DMS53 (cell line): Measurements from ENCODE around the gene CNPY4.
"Not testable (repeated sequence)": the region's sequence is repeated elsewhere in the genome, so short reads cannot be mapped to it uniquely, and the experiment has no call there.

Experiments
- DNase-seq: peaks from one replicate; lab custom pipeline; 2025; lab: John Stamatoyannopoulos, UW

The CNPY4 gene

DNA sequence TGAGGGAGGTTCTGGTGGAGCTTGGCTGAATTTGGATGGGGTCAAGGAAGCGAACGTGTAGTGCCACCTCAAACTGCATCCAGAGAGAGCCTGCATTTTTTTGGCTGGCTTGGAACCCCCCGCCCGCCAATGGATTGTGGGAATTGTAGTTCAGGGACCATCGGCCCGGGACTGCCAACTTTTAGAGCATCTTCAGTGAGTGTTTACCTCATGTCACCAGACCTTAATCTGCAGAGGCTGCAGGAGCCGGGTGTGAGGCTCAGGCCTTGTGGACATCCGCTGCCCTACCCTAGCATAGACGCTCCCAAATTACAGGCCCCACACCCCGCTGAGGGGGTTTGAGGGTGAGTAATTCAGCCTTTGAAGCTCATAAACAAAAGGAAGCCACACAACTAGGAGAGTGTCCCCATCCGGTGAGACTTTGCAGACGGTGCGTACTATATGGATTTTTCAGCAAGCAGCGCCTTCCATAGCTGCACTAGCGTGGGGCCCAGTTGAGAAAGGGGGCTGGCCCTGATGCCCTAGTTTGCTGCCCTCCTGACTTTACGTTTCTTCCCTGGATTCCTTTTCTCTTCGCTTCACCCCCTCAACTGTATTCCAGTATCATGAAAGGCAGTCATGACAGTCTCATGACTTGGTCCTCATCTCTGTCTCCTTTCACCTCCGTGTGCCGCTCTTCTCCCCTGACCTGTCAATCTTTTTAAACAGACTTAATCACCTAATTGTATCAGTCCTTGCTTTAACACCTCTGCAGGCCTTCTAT lies 717 bp downstream of the CNPY4 start:
- DNase-seq = peak; percentile 79

DNA sequence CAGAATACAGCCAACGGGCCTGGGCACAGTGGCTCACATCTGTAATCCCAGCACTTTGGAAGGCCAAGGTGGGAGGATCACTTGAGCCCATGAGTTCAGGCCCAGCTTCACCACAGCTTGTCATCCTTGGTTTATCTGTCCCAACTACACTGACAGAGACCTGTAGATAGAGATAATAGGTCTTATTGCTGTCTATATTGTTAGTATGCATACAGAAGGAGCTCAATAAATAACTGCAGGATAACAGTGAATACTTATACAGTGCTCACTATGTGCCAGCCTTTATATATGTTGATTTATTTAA lies 1.3 kb downstream of the CNPY4 start:
- DNase-seq = no peak

DNA sequence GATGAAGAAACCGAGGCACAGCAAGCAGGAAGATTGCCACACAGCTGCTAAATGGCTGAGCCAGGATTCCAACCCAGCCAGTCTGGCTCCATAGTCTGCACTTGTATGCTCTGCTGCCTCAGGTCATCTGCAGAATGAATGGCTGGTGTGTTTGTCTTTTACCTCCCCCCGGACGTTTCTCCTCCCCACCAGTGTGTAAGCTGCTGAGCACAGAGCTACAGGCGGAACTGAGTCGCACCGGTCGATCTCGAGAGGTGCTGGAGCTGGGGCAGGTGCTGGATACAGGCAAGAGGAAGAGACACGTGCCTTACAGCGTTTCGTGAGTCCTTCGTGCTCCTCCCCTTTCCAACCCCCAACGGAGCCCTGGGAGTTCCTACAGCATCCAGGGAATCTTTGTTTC lies 2.6 kb downstream of the CNPY4 start:
- DNase-seq = peak; percentile 100

DNA sequence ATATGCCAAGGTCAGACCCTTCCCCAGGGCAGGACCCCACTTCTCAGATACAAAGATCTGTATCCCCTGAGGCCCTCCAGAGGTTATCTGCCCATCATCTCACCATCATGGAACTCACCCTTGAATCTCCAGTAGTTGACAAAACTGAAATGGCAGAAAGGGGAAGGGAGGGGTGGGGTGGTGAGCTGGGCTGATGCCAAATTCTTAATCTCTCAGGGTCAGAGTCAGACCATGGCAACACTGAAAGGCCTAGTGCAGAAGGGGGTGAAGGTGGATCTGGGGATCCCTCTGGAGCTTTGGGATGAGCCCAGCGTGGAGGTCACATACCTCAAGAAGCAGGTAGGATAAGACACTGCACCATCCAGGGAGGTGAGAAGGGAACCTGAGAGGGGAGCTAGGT lies 3.1 kb downstream of the CNPY4 start:
- no peak for DNase-seq

DNA sequence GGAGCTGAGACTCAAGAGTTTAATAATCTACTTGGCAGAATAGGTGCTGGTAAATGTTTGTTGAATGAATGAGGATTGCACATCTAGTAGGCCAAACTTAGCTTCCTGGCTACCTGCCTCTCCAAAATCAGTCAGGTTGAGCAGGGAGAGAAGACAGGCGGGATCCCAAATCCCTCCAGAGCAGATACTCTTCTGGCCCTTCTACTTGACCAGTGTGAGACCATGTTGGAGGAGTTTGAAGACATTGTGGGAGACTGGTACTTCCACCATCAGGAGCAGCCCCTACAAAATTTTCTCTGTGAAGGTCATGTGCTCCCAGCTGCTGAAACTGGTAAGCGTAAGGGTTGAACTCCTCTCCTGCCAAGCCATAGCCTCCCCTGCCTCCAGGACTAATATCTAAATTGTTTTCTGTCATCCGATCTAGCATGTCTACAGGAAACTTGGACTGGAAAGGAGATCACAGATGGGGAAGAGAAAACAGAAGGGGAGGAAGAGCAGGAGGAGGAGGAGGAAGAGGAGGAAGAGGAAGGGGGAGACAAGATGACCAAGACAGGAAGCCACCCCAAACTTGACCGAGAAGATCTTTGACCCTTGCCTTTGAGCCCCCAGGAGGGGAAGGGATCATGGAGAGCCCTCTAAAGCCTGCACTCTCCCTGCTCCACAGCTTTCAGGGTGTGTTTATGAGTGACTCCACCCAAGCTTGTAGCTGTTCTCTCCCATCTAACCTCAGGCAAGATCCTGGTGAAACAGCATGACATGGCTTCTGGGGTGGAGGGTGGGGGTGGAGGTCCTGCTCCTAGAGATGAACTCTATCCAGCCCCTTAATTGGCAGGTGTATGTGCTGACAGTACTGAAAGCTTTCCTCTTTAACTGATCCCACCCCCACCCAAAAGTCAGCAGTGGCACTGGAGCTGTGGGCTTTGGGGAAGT lies 5.1 kb downstream of the CNPY4 start:
- DNase-seq = no peak

DNA sequence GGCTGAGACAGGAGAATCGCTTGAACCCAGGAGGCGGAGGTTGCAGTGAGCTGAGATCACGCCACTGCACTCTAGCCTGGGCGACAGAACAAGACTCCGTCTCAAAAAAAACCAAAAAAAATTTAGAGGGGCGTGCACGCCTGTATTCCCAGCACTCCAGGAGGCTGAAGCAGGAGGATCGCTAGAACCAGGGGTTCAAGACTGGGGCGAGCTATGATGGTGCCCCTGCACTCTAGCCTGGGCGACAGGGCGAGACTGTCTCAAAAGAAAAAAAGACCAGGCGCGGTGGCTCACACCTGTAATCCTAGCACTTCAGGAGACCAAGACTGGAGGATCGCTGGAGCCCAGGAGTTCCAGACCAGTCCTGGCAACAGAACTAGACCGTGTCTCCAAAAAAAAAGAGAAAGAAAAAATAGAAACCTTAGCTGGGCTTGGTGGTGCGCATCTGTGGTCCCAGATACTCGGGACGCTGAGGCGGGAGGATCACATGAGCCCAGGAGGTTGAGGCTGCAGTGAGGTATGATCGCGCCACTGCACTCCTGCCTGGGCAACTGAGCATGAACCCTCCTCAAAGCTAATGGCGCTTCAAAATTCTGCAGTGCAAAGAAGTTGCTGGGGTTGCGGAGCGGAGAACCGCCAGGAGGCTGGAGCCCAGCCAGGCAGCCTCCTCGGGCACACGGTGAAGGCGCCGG lies 7.0 kb downstream of the CNPY4 start:
- no peak for DNase-seq

DNA sequence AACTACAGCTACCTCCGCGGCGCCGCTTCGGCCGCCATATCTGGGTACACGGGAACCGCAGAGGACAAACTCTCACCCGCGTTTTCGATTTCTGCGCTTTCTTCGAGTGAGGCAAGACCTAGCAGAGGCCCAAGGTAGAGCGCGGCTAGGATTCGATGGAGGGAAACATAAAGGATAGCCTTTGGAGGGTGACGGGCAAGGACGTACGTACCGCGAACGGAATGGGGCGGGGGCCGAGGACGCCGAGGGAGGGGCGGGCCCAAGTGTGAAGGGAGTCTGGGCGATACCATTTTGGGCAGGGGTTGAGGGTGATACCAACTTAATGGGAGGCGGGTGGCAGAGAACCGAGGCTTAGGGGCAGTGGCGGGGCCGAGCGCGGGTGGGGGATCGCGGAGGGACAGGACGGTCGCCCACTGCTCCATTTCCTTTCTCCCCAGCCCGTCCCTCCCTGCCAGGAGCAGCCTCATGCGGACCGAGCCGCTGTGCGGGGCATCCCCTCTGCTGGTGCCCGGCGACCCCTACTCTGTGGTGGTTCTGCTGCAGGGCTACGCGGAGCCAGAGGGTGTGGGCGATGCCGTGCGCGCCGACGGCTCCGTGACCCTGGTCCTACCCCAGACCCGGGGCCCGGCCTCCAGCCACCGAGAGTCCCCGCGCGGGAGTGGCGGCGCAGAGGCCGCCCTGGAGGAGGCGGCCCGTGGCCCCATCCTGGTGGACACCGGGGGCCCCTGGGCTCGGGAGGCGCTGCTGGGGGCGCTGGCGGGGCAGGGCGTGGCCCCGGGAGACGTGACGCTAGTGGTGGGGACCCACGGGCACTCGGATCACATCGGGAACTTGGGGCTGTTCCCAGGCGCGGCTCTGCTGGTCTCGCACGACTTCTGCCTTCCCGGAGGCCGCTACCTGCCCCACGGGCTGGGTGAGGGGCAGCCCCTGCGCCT lies 7.8 kb downstream of the CNPY4 start, which contains the start of gene MBLAC1:
TSS of gene MBLAC1 (plus strand) at position 37 of the 935 bp plus-strand sequence. CDS start at position 466, 429 bp downstream.
- peak; percentile 98 for DNase-seq

DNA sequence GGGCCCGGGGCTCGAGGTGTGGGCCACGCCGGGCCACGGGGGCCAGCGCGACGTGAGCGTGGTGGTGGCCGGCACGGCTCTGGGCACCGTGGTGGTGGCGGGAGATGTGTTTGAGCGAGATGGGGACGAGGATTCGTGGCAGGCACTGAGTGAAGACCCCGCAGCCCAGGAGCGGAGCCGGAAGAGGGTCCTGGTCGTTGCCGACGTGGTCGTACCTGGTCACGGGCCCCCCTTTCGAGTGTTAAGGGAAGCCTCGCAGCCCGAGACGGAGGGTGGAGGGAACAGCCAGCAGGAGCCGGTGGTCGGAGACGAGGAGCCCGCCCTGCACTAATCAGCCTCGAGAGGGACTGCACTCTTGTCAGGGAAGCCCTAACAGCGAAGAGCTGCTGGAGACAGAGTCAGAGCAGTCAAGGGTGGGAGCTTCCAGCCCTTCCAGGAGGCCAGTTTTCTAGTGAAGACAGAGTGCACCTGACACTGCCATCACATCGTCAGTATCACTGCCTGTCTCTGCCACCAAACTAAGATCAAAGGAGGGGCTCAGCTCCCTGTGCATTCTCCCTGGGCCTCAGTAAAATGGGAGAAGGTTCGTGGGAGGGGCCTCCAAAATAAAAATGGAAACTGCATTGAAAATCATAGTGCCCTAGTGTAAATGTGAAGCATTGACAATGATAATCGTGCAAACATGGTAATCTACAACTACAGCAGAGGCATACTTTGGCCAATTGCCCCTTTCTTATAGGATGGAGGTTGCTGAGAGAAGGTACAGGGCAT lies 8.6 kb downstream of the CNPY4 start:
- peak; percentile 75 for DNase-seq

DNA sequence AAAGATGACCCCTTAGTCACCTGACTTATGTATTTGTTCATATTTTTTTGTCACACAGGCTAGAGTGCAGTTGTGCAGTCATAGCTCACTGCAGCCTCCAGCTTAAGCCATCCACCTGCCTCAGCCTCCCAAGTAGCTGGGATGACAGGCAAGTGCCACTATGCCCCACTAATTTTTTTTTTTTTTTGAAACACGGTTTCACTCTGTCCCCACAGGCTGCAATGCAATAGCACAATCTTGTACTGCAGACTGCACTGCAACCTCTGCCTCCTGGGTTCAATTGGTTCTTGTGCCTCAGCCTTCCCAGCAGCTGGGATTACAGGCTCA lies 9.2 kb downstream of the CNPY4 start:
- DNase-seq = no peak

DNA sequence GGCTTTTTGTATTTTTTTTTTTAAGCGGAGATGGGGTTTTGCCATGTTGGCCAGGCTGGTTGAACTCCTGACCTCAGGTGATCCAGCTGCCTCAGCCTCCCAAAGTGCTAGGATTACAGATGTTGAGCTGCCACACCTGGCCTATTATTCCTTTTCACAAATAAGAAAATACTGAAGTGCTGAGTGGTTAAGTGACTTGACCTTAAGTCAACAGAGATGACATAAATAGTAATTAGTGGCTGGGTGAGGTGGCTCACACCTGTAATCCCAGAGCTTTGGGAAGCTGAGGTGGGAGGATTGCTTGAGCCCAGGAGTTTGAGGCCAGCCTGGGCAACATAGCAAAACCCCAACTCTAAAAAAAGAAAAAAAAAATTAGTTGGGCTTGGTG lies 10.8 kb downstream of the CNPY4 start:
- peak; percentile 94 for DNase-seq

DNA sequence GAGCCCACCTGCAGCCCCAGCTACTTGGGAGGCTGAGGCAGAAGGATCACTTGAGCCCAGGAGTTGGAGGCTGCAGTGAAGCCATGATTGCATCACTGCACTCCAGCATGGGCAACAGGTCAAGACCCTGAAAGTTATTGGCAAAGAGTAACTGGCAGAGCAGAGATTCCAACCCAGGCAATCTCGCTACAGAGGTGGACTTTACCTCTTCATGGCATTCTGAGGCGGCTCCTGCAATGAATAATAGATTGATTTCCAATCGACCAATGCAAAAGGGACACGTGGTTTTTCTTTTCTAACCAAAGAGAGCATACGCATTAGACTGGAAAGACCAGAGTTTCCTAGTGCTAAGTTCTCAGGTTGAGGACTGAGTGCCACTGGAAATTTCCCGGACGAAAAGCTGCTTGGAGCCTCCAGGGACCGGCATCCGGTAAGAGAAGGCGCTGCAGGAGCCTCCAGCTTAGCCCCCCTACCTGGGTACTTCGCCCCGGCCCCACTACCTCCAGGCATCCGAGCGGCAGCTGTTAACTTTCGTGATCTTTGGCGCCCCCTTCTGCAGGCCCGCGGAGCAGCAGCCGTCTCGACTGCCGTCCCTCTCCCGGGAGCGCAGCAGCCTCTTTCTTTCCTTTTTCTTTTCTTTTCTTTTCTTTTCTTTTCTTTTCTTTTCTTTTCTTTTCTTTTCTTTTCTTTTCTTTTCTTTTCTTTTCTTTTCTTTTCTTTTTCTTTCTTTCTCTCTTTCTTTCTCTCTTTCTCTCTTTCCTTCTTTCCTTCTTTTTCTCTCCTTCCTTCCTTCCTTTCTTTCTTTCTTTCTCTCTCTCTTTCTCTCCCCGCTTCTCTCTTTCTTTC lies 11.4 kb downstream of the CNPY4 start:
- DNase-seq = peak; percentile 96

DNA sequence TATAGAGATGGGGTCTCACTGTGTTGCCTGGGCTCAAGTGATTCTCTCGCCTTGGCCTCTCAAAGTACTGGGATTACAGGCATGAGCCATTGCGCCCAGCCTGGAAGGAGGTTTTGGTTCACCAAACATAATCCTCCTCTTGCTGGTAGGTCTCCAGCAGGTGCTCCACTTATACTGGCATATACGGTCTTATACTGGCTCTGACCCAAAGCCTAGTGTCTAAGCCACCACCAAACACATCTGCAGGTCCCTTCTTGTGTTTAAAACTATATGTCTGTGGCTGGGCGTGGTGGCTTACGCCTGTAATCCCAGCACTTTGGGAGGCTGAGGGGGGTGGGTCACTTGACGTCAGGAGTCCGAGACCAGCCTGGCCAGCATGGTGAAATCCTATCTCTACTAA lies 12.7 kb downstream of the CNPY4 start:
- peak; percentile 69 for DNase-seq

DNA sequence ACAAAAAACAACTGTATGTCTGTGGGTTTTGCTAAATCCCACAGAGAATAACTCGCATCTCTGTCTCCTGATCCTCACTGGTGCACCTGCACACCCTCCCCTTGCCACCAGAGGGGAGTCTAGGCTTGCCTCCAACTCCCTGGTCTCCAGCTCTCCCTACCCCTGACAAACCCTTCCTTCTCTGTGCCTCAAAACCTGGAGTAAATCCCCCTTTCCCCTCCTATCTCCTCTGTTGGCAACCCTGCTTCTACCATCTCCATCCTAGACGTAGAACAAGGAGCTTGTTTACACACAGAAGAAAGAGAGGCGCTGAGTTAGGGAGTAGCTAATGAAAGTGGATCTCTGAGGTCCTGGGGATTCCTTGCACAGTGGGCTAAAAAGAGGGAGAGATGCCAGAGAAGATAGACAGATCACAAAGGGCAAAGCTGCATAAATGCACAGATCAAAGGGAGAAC lies 13.3 kb downstream of the CNPY4 start:
- peak; percentile 91 for DNase-seq

DNA sequence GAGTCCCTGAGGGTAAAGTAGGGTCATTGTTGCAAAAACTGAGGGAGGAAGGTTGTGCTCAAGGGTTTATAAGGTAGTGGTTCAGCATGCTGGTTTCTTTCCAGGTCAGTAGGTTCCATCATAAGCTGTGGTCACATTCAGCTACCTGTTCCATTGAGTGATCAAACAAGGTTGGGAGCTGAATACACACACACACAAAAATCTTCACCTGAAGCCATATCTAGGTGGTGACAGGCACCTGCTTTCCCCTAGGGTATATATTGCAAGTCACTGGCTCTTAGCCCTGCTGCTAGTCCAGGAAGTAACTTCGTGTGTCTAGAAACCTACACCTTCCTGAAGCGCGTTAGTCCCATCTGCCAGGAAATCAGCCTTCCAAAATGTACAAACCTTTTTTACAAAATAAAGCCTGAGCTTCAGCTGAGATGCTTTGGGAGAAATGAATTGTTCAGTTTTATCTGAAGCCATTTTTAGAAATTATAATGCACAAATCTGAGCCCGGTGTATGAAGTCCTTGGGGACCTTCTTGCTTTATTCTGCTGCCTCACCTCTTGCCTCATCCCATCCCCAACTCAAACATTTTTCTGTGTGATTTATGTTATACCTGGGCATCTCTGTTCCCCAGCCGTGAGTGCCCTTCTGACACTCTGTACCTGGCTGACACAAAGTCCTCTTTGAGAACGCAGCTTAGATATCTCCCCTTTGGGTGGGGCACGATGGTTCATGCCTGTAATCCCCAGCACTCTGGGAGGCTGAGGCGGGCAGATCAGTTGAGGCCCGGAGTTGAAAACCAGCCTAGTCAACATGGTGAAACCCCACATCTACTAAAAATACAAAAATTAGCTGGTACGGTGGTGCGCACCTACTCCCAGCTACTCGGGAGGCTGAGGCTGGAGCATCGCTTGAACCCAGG lies 18.7 kb downstream of the CNPY4 start:
- DNase-seq = peak; percentile 72

DNA sequence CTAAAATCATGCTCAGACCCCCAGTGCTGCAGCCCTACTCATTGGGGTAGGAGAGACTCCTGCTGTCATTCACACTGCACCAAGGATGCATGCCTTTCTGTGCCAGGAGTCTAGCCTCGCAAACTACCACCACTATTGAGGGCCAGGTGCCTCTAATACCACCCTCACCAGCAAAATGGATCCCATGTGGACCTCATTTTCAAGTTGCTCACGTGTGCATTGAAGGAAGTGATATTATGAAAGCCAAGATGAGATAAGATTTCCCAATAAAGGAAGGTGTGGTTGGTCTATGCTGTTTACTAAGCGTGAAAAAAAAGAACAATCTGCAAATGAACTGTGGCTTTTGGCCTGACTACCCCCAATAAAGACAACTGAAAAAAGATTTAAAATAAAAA lies 22.1 kb downstream of the CNPY4 start:
- DNase-seq = no peak

DNA sequence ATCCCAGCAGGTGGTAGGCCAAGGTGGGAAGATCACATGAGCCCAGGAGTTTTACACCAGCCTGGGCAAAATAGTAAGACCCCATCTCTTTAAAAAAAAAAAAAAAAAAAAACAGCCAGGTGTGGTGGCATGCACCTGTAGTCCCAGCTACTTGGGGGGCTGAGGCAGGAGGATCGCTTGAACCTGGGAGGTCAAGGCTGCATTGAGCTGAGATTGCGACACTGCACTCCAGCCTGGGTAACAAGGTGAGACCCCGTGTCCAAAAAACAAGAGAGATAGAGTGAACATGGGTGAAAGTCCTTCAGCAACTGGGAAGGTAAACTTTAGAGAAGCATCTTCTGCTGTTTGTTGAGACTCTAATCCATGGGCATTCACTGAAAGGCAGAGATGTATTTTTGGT lies 23.0 kb downstream of the CNPY4 start:
- no peak for DNase-seq

DNA sequence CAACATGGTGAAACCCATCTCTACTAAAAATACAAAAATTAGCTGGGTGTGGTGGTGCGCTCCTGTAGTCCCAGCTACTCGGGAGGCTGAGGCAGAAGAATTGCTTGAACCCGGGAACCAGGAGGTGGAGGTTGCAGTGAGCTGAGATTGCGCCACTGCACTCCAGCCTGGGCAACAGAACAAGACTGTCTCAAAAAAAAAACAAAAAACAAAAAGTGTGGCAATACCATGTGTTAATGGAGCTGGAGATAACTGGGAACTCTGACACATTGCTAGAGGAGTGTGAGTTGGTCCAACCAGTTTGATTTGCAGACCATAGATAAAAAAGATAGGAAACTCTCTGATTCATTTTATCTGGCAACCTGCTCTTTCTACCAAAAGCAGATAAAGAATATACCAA lies 26.9 kb downstream of the CNPY4 start:
- not testable (repeated sequence) for DNase-seq

DNA sequence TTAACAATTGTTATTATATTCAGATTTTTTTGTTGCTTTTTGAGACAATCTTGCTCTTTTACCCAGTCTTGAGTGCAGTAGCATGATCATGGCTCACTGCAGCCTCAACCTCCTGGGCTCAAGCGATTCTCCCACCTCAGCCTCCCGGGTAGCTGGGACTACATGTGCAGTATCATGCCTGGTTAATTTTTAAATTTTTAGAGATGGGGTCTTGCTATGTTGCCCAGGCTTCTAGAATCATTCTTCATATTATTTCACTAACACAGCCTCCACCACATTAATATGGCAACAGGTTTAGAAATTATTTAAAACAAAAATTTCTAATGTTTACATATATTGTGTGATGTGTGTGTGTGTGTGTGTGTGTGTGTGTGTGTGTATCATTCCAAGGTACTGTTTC lies 27.8 kb downstream of the CNPY4 start:
- no peak for DNase-seq

DNA sequence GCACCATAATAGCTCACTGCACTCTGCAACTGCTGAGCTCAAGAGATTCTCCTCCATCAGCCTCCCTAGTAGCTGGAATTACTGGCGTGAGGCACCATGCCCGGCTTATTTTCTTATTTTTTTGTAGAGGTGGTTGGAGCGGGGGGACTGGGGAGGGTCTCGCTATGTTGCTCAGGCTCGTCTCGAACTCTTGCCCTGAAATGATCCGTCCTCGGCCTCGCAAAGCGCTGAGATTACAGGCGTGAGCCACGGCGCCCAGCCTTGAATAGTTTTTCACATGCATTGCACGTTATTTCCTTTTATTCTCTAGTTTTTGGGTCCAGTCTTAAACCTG lies 28.8 kb downstream of the CNPY4 start:
- DNase-seq = no peak
